HG03025 (cell line): ENCODE results near the gene ABL2.
"Not testable (repeated sequence)": the region's sequence is repeated elsewhere in the genome, so short reads cannot be mapped to it uniquely, and the experiment has no call there.

Experiments used
- ATAC-seq: cut with Tn5 transposase; IDR thresholded peaks from one replicate; pipeline ENCODE4 v1.9.1; 2021; ENCODE audit warnings: mild to moderate bottlenecking, moderate library complexity; ENCODE audit not compliant: unreplicated experiment, low FRiP score

The ABL2 gene

DNA sequence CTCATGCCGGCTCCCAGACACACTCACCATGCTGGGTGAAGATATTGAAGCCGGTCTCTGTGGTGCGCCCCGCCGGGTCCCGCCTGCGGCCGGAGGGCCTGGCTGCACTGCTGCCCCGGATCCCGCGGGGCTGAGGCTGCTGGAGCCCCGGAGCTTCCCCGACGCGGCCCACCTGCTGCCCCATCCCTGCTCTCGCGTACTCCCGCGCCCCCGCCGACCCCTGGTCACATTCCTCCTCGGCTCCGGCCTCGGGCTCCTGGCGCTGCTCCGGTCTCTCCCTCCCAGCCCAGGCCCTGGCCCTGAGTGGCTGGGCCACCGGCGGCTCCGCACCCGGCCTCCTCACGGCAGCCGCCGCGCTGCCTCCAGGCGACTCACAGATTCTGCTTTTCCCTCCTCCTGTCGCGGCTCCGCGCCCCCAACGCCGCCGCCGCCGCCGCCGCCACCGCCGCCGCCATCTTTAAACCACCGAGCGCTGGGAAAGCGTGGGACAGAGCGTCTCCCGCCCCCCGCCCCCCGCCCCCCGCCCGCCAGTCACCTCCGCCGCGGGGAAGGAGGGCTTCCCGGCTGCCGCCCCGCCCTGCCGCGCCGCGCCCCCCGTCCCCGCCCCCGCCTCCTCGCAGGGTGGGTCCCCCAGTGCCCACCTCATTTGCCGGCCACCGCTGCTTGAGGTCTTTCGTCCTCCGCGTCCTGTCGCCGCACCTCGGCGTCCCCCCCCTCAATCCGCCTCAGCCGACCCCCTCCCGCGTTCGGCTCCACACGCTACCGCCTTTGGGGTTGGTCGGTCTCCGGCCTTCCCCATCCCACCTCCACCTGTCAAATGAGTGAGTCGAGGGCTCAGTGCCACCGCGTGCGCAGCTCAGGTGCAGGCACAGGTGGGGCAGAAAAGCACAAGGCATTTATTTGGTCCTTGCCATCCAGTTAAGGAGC, at the start of gene ABL2:
TSS of gene ABL2 (minus strand) at position 464 of the 927 bp plus-strand sequence. CDS start at position 184, 280 bp downstream.
- peak; percentile 64 for ATAC-seq

DNA sequence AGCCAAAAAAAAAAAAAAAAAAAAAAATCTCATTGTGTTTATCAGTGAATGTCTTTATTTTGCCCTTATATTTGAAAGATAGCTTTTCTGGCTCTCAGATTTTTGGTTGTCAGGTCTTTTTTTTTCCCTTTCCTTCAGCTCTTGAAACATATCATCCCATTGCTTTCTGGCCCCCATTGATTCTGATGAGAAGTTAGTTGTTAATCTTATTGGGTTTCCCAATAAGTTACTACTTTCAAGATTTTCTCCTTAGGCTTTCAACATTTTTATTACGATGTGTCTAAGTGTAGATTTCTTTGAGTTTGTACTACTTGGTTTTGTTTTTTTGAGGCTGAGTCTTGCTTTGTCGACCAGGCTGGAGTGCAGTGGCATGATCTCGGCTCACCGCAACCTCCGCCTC, 49.4 kb upstream of the ABL2 start:
- ATAC-seq = no peak

- not testable (repeated sequence) for ATAC-seq
Measured at GRCh38 chr1:179274424-179274823, 44.9 kb upstream of the ABL2 start.

DNA sequence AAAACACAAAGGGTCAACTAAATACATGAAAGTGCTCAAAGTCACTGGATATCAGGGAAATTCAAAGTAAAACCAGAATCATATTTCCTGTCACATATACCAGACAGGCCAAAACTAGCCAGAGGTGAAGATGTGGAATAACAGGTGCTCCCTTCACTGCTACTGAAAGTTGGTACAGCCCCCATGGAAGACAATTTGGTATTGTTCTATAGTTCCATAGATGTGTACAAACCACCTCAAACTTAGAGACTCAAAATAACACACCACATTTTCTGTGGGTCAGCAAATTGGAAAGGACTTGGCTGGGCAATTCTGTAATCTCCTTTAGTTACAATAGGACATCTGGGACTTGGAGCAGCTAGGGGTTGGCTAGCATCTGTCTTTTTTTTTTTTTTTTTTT, 39.6 kb upstream of the ABL2 start:
- ATAC-seq = no peak

DNA sequence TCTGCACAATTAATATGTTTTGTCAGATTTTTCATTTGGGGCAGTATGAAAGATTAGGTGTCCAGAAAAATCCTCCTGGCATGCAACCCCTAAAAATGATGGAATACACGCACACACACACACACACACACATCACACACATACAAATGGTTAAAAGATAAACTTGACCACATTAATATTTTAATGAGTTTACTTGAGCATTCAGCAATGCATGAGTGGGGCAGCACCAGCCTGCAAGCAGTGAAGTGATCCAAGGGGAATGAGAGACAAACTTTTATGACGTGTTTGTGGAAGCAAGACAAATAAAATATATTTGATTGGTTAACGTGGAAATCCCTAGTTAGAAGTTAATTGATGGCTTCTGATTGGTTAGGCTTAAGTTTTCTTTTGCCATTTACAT, 35.0 kb upstream of the ABL2 start:
- no peak for ATAC-seq

- no peak for ATAC-seq
Measured at GRCh38 chr1:179263121-179263520, 33.6 kb upstream of the ABL2 start.

DNA sequence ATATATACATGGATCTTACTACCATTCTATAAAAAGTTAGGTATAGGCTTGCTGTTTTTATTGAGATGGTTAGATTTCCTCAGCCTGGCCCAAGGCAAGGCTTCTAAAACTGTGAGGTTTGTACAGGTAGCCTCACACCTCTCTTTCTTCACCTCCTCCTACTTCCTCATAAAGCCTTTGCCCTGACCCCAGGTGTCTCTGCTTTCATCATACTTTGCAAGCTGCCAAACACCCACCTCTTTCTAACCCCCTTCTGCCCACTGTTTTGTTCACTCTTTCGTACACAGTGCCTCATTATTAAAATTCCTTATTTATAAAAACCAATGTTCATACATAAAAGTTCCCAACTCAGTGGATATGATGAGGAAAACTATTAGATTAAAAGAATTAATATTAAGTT, 32.7 kb upstream of the ABL2 start:
- no peak for ATAC-seq

- ATAC-seq = no peak
Measured at GRCh38 chr1:179253286-179253972, 24.0 kb upstream of the ABL2 start.

GRCh38 chr1:179252606-179253005, 23.1 kb upstream of the ABL2 start:
- no peak for ATAC-seq

DNA sequence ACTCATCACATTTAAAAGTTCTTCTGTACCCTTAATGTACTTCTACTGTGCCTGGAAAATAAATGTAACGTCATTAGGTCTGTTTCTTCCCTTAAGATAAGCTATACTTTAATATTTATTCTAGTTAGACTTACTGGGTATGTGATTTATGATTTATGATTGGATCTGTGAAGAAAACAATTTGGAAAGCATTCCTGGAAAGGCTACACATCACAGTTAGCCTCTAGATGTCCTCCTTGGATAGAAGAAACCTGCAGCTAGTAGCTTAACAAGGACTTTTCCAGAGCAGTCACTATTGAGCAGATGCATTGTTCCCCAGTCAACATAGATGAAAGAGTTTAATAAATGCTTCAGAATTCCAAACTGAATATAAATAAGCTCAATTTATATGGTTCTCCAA, 22.2 kb upstream of the ABL2 start:
- no peak for ATAC-seq

DNA sequence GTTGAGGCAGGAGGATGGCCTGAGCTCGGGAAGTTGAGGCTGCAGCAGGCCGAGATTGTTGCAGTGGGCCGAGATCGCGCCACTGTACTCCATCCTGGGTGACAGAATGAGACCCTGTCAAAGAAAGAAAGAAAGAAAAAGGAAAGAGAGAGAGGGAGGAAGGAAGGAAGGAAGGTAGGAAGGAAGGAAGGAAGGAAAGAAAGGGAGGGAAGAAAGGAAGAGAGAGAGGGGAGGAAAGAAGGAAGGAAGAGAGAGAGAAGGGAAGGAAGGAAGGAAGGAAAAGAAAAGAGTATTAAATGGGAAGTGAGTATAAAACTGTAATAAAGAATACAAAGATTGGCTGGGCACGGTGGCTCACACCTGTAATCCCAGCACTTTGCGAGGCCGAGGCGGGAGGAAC, 18.4 kb upstream of the ABL2 start:
- no peak for ATAC-seq

DNA sequence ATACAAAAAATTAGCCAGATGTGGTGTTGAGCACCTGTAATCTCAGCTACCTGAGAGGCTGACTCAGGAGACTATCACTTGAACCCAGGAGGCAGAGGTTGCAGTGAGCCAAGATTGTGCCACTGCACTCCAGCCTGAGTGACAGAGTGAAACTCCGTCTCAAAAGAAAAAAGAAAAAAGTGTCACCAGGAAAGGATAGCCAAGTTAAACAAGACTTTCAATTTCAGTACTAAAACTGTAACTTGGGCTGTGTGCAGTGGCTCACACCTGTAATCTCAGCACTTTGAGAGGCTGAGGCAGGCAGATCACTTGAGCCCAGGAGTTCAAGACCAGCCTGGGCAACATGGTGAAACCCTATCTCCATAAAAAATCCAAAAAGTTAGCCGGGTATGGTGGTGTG, 15.9 kb upstream of the ABL2 start:
- not testable (repeated sequence) for ATAC-seq

DNA sequence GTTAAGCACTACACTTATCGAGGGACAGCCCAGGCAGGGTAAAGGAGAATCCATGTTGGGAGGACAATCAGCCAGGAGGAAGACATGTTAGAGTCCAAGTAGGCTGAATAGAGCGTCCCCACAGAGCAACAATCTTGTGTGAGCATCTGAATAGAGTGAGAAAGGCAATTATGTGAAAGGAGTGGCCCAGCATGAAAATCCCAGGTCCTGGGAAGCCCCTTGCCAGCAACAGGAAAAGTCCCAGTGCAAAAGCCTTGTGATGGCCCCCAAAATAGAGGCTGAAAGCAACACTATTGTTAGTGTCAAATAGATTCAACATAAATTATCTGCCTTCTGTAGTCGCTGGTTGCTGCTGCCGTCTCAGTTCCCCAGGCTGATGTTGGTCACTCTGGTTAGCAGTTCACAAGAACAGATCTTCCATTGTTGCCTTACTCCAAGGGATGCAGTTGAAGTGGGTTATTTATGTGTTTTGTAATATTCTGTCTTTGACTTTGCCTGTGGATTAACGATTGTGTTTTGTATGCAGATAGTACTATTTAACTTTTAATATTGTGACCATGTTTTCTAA, 12.1 kb upstream of the ABL2 start:
- ATAC-seq = no peak

GRCh38 chr1:179237222-179237621, 7.7 kb upstream of the ABL2 start:
- ATAC-seq = no peak

DNA sequence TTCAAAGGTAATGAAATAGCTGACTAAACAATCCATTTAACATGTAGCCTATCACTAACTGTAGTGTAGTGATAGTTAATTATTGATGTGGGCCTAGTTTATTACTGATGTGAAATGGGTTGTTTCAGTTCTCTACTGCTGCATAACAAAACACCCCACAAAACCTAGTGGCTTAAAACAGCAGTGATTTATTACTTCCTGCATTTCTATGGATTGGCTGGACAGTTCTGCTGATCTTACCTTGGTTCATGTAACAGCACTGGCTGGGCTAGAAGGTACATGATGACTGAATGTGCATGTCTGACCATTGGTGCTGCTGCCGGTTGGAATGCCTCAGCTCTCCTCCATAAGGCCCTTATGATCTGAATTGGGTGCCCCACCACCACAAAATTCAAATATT, 5.4 kb upstream of the ABL2 start:
- no peak for ATAC-seq

DNA sequence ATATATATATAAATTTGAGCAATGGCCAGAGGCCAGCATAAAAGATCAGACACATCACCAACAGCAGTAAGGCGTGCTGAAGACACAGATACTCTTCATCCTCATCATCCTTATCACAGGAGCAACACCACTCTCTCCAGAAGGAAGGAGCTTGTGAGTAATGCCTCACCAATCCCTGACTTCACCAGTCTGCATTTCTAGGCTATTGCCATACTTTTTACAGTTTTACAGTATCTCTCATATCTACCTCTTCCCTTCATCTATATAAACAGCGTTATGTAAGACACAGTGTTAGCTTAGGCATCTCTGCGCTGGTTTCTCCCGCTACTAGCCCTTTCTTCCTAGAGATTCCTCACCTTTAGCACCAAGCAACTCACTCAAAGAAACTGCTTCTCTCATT, 2.4 kb upstream of the ABL2 start:
- ATAC-seq = no peak

GRCh38 chr1:179230721-179231120, 1.2 kb upstream of the ABL2 start:
- ATAC-seq = no peak

- no peak for ATAC-seq
Measured at GRCh38 chr1:179230251-179230650, 774 bp upstream of the ABL2 start.

- ATAC-seq = peak; percentile 33
Measured at GRCh38 chr1:179228783-179229213, 679 bp downstream of the ABL2 start.

DNA sequence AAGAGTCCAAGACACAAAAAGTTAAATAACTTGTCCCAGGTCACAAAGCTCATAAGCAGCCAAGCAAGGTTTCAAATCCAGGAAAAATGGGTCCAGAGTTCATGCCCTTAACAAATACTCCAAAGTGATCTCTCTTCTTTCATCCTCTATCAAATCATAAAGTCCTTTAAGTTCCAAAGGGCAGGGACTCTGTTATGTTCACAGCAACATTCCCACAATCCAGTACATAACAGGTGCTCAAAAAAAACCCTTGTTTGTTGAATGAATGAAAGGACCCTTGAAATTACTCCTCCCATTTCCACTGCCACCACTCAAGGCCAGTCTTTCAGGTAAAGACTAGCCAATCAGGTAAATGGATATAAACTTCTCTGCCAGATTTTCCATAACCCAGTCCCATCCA, 2.7 kb downstream of the ABL2 start:
- ATAC-seq = no peak

DNA sequence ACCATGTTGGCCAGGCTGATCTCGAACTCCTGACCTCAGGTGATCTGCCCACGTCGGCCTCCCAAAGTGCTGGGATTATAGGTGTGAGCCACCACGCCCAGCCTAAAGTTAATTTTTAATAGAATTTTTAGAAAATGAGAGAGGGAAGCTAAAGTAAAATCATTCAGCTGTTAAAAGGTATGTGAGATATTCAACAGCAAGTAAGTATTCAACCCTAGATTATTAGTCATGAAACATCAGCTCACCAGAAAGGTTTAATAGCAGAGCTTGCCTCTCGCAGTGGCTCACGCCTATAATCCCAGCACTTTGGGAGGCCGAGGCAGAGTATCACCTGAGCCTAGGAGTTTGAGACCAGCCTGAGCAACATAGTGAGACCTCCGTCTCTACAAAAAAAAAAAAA, 5.0 kb downstream of the ABL2 start:
- ATAC-seq = not testable (repeated sequence)
